ENCODE results near the gene GMNN. TPM values are rescaled to one million over a fixed set of nuclear protein-coding genes. Genes with fewer than 3 reads are reported as not detected.

Gene GMNN
- total RNA-seq, 1 donor from 2014 or later = 83.5 TPM

- Mint-ChIP-seq H3K27ac (no peak overlapping the region), H3K9me3 (no peaks in the 10 kb centered on the region), H3K27me3 (ENCODE audit: insufficient read depth) (no peaks in the 10 kb centered on the region), H3K36me3 (ENCODE audit: low read depth) (peaks cover 8% of the 10 kb centered on the region), H3K4me3 (no peak overlapping the region), H3K4me1 (ENCODE audit: low read depth) (peaks cover 32% of the 10 kb centered on the region)
- intact Hi-C loops (cut with micrococcal nuclease) = no loop called here
- no peak for DNase-seq (ENCODE audit: low spot score)
Measured at GRCh38 chr6:24797596-24798216, 23.0 kb downstream of the GMNN start.

GRCh38 chr6:24798740-24799540 is 24.2 kb downstream of the GMNN start, which contains the start of gene ARMH2:
Gene ARMH2, minus strand, starts transcription at chr6:24798917. Its CDS starts 60 bp downstream, at chr6:24798857.
- no peaks in the 10 kb centered on the region for H3K27me3 Mint-ChIP-seq (ENCODE audit: insufficient read depth)
- no peaks in the 10 kb centered on the region for H3K9me3 Mint-ChIP-seq
- H3K4me1 Mint-ChIP-seq (ENCODE audit: low read depth) = peaks cover 32% of the 10 kb centered on the region
- H3K4me3 Mint-ChIP-seq = no peak within 1 kb of the TSS
- peaks cover 9% of the 10 kb centered on the region for H3K36me3 Mint-ChIP-seq (ENCODE audit: low read depth)
- intact Hi-C loops (cut with micrococcal nuclease) = no loop called here
- no peak for DNase-seq (ENCODE audit: low spot score)
- peak within 1 kb of the TSS; percentile 28 for H3K27ac Mint-ChIP-seq

GRCh38 chr6:24799541-24799915 is 24.8 kb downstream of the GMNN start:
- Mint-ChIP-seq H3K4me1 (ENCODE audit: low read depth) (peaks cover 32% of the 10 kb centered on the region), H3K4me3 (no peak overlapping the region), H3K27ac (peak overlapping the region; percentile 9), H3K9me3 (no peaks in the 10 kb centered on the region), H3K36me3 (ENCODE audit: low read depth) (peaks cover 9% of the 10 kb centered on the region), H3K27me3 (ENCODE audit: insufficient read depth) (no peaks in the 10 kb centered on the region)
- no peak for DNase-seq (ENCODE audit: low spot score)
- intact Hi-C loops (cut with micrococcal nuclease) = no loop called here

GRCh38 chr6:24802271-24803059 is 27.7 kb downstream of the GMNN start:
- intact Hi-C loops (cut with micrococcal nuclease) = no loop called here

GRCh38 chr6:24807584-24807983 is 32.8 kb downstream of the GMNN start:
- intact Hi-C loops (cut with micrococcal nuclease) = no loop called here
- no peaks in the 10 kb centered on the region for H3K4me1 Mint-ChIP-seq (ENCODE audit: low read depth)
- H3K27me3 Mint-ChIP-seq (ENCODE audit: insufficient read depth) = no peaks in the 10 kb centered on the region
- no peak overlapping the region for H3K27ac Mint-ChIP-seq
- no peak overlapping the region for H3K4me3 Mint-ChIP-seq
- no peaks in the 10 kb centered on the region for H3K9me3 Mint-ChIP-seq
- DNase-seq (ENCODE audit: low spot score) = no peak
- peaks cover 26% of the 10 kb centered on the region for H3K36me3 Mint-ChIP-seq (ENCODE audit: low read depth)

More at GRCh38 chr6:24802271-24803059, 27.7 kb downstream of the GMNN start:
- Mint-ChIP-seq H3K4me1 (ENCODE audit: low read depth) (peaks cover 14% of the 10 kb centered on the region), H3K27me3 (ENCODE audit: insufficient read depth) (no peaks in the 10 kb centered on the region), H3K36me3 (ENCODE audit: low read depth) (peaks cover 14% of the 10 kb centered on the region), H3K27ac (peak overlapping the region; percentile 66), H3K4me3 (no peak overlapping the region), H3K9me3 (no peaks in the 10 kb centered on the region)
- no peak for DNase-seq (ENCODE audit: low spot score)

GRCh38 chr6:24809728-24810127 is 35.0 kb downstream of the GMNN start:
- Mint-ChIP-seq H3K4me3 (no peak overlapping the region), H3K4me1 (ENCODE audit: low read depth) (no peaks in the 10 kb centered on the region), H3K9me3 (no peaks in the 10 kb centered on the region), H3K27me3 (ENCODE audit: insufficient read depth) (no peaks in the 10 kb centered on the region), H3K36me3 (ENCODE audit: low read depth) (peaks cover 24% of the 10 kb centered on the region), H3K27ac (no peak overlapping the region)
- intact Hi-C loops (cut with micrococcal nuclease) = no loop called here
- no peak for DNase-seq (ENCODE audit: low spot score)

GRCh38 chr6:24818346-24818745 is 43.6 kb downstream of the GMNN start:
- Mint-ChIP-seq H3K27me3 (ENCODE audit: insufficient read depth) (no peaks in the 10 kb centered on the region), H3K27ac (peak overlapping the region; percentile 14), H3K4me1 (ENCODE audit: low read depth) (peaks cover 6% of the 10 kb centered on the region), H3K36me3 (ENCODE audit: low read depth) (peaks cover 22% of the 10 kb centered on the region), H3K9me3 (no peaks in the 10 kb centered on the region), H3K4me3 (no peak overlapping the region)
- intact Hi-C loops (cut with micrococcal nuclease) = no loop called here
- no peak for DNase-seq (ENCODE audit: low spot score)

- Mint-ChIP-seq H3K4me1 (ENCODE audit: low read depth) (peaks cover 6% of the 10 kb centered on the region), H3K9me3 (no peaks in the 10 kb centered on the region), H3K27me3 (ENCODE audit: insufficient read depth) (no peaks in the 10 kb centered on the region), H3K4me3 (no peak overlapping the region), H3K36me3 (ENCODE audit: low read depth) (peaks cover 45% of the 10 kb centered on the region), H3K27ac (no peak overlapping the region)
- DNase-seq (ENCODE audit: low spot score) = no peak
- intact Hi-C loops (cut with micrococcal nuclease) = no loop called here
Measured at GRCh38 chr6:24821860-24822444, 47.2 kb downstream of the GMNN start.

GRCh38 chr6:24822696-24823095 is 48.0 kb downstream of the GMNN start:
- intact Hi-C loops (cut with micrococcal nuclease) = no loop called here

GRCh38 chr6:24823185-24823584 is 48.4 kb downstream of the GMNN start:
- intact Hi-C loops (cut with micrococcal nuclease) = no loop called here
- H3K36me3 Mint-ChIP-seq (ENCODE audit: low read depth) = peaks cover 52% of the 10 kb centered on the region
- no peak overlapping the region for H3K4me3 Mint-ChIP-seq
- no peaks in the 10 kb centered on the region for H3K27me3 Mint-ChIP-seq (ENCODE audit: insufficient read depth)
- H3K4me1 Mint-ChIP-seq (ENCODE audit: low read depth) = peaks cover 6% of the 10 kb centered on the region
- H3K27ac Mint-ChIP-seq = no peak overlapping the region
- no peak for DNase-seq (ENCODE audit: low spot score)
- no peaks in the 10 kb centered on the region for H3K9me3 Mint-ChIP-seq

More at GRCh38 chr6:24822696-24823095, 48.0 kb downstream of the GMNN start:
- DNase-seq (ENCODE audit: low spot score) = no peak
- H3K27me3 Mint-ChIP-seq (ENCODE audit: insufficient read depth) = no peaks in the 10 kb centered on the region
- H3K9me3 Mint-ChIP-seq = no peaks in the 10 kb centered on the region
- H3K36me3 Mint-ChIP-seq (ENCODE audit: low read depth) = peaks cover 49% of the 10 kb centered on the region
- H3K27ac Mint-ChIP-seq = no peak overlapping the region
- H3K4me1 Mint-ChIP-seq (ENCODE audit: low read depth) = peaks cover 6% of the 10 kb centered on the region
- H3K4me3 Mint-ChIP-seq = no peak overlapping the region

- H3K27ac Mint-ChIP-seq = no peak overlapping the region
- intact Hi-C loops (cut with micrococcal nuclease) = no loop called here
Measured at GRCh38 chr6:24824142-24824938, 49.6 kb downstream of the GMNN start.

GRCh38 chr6:24825130-24825630 is 50.4 kb downstream of the GMNN start:
- Mint-ChIP-seq H3K4me1 (ENCODE audit: low read depth) (peaks cover 6% of the 10 kb centered on the region), H3K36me3 (ENCODE audit: low read depth) (peaks cover 53% of the 10 kb centered on the region), H3K4me3 (no peak overlapping the region), H3K27ac (no peak overlapping the region), H3K9me3 (no peaks in the 10 kb centered on the region), H3K27me3 (ENCODE audit: insufficient read depth) (no peaks in the 10 kb centered on the region)
- no peak for DNase-seq (ENCODE audit: low spot score)
- intact Hi-C loops (cut with micrococcal nuclease) = no loop called here

More at GRCh38 chr6:24824142-24824938, 49.6 kb downstream of the GMNN start:
- no peak for DNase-seq (ENCODE audit: low spot score)
- Mint-ChIP-seq H3K4me3 (no peak overlapping the region), H3K9me3 (no peaks in the 10 kb centered on the region), H3K36me3 (ENCODE audit: low read depth) (peaks cover 50% of the 10 kb centered on the region), H3K27me3 (ENCODE audit: insufficient read depth) (no peaks in the 10 kb centered on the region), H3K4me1 (ENCODE audit: low read depth) (peaks cover 6% of the 10 kb centered on the region)
